Activated T-cell treated with anti-CD3 and anti-CD28 coated beads, Interleukin-2, amount 50 U/mL, for 4 hours (primary cell): ENCODE results near the gene OLFM2. TPM values are rescaled to one million over a fixed set of nuclear protein-coding genes. Genes with fewer than 3 reads are reported as not detected.
"Not testable (repeated sequence)": the region's sequence is repeated elsewhere in the genome, so short reads cannot be mapped to it uniquely, and the experiment has no call there.

ENCODE experiments used
- ATAC-seq, 2 donors: fragments of 200-7000 bp; cut with Tn5 transposase; one replicate each; pipeline ENCODE4 v1.10.0; 2021
- DNase-seq: peaks from one replicate; pipeline ENCODE4 v3.0.0-alpha.2; 2020
- H3K27me3 Mint-ChIP-seq: one replicate; pipeline ENCODE4 v1.8.0; 2021; ENCODE audit warnings: low read depth, mixed read lengths
- H3K36me3 Mint-ChIP-seq: one replicate; pipeline ENCODE4 v1.8.0; 2022; ENCODE audit warnings: mixed read lengths; ENCODE audit not compliant: insufficient read depth
- H3K4me1 Mint-ChIP-seq: one replicate; pipeline ENCODE4 v1.8.0; 2021; ENCODE audit warnings: low read depth, mixed read lengths
- H3K4me3 Mint-ChIP-seq: one replicate; pipeline ENCODE4 v1.8.0; 2021; ENCODE audit warnings: mild to moderate bottlenecking, moderate library complexity, mixed read lengths
- H3K9me3 Mint-ChIP-seq: one replicate; pipeline ENCODE4 v1.8.0; 2021; ENCODE audit warnings: mixed read lengths
- total RNA-seq, 3 donors: library from RNA; stranded (reverse); gene quantifications; one replicate each; pipeline ENCODE4 v1.2.1, GENCODE V29; 2021

The OLFM2 gene
- total RNA-seq, 3 donors from 2014 or later = 0.11 to 0.56 (median 0.24) TPM

DNA sequence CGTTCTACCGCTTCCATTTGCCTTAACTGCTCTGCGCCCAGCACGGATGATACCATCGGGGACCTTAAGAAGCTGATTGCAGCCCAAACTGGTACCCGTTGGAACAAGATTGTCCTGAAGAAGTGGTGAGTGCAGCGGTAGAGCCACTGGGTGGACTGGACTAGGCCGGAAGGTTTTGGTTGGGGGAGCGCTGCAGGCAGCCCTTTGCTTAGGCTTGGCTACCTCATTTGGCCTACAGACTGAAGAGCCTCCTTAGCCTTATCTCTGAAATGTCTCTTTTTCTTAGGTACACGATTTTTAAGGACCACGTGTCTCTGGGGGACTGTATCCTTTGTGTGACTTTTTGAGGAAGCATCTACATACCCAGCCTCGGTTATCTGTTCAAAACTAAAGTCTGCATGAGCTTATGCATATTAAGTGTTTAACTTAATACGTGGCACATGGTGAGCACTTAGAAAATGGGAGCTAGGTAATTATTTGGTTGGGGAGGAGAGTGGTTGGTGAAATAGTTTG is 107.7 kb downstream of the OLFM2 start:
- H3K4me1 Mint-ChIP-seq = peaks cover 20% of the 10 kb centered on the region
- H3K9me3 Mint-ChIP-seq = no peaks in the 10 kb centered on the region
- ATAC-seq (no peak), DNase-seq (no peak)
- peaks cover 11% of the 10 kb centered on the region for H3K36me3 Mint-ChIP-seq
- peak overlapping the region; percentile 99 for H3K4me3 Mint-ChIP-seq
- no peaks in the 10 kb centered on the region for H3K27me3 Mint-ChIP-seq

DNA sequence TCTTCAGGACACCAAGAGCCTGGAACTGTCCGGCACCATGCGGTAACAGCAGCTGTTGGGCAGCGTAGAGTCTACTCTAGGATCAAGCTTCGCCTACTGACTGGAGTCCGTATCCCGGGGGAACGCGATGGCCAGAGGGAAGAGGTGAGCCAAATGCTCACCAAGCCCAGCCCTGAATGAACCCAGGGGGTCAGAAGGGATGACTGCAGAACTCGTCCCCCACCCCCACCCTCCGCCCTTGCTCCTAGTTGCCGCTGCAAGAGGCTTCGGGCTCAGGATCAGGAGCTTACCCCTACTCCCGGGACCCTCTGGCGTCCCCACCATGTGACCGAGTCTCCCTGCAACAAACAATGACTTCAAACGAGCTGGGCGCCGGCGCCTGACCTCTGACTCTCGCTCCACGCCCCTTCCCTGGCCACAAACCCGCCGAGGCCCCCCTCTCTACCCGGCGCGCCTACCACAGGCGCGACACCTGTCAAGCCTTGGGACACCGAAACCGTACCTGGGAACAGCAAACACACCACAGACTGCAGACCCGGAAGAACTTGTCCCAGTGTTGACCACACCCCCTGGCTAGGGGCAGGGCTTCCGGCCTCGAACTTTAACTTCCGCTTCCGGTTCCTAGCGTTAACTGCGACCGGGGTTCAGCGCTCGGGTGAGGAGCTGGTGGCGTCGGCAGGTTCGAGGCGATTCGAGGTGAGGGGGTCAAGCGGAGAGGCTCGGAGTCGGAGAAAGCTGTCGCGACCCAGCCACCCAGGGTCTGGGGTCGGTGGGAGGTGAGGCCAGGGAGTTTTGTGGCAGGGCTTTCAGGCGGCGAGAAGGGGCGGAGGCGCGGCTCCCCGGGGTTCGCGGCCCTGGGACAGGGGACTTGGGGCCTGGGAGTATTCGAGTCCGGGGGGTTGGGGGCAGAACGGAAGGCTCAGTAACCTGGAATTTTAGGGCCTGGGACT is 108.8 kb downstream of the OLFM2 start, which contains the start of gene UBL5:
Gene UBL5 (plus strand): TSS at position 630 of the 950 bp plus-strand sequence. CDS start 420 bp downstream, outside the sequence.
- peak; percentile 99 to 100 for ATAC-seq
- H3K4me3 Mint-ChIP-seq = peak within 1 kb of the TSS; percentile 99

DNA sequence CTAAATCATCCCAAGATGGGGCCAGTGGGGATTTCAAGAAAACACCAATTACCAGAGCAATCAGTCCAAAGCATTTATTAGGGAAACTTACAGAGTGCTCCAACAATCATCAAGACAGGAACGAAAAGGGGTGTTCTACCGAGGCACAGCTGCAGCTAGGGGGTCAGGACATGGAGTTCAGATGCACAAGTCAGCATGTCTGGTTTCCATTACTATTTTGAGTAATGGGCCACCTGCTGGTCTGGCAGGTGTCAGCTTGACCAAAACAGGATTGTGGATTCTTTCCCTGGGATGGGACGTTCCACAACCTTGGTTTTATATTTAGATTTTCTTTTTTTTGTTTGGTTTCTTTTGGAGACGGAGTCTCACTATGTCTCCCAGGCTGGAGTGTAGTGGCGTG is 112.5 kb downstream of the OLFM2 start:
- DNase-seq (no peak), ATAC-seq (no peak)
- no peaks in the 10 kb centered on the region for H3K9me3 Mint-ChIP-seq
- H3K36me3 Mint-ChIP-seq = peaks cover 4% of the 10 kb centered on the region
- no peak overlapping the region for H3K4me3 Mint-ChIP-seq
- peaks cover 27% of the 10 kb centered on the region for H3K4me1 Mint-ChIP-seq
- H3K27me3 Mint-ChIP-seq = no peaks in the 10 kb centered on the region

More for the DNA sequence above, 108.8 kb downstream of the OLFM2 start, which contains the start of gene UBL5:
- Mint-ChIP-seq H3K9me3 (no peaks in the 10 kb centered on the region), H3K4me1 (peaks cover 20% of the 10 kb centered on the region), H3K27me3 (no peaks in the 10 kb centered on the region), H3K36me3 (peaks cover 11% of the 10 kb centered on the region)
- DNase-seq = peak; percentile 83

DNA sequence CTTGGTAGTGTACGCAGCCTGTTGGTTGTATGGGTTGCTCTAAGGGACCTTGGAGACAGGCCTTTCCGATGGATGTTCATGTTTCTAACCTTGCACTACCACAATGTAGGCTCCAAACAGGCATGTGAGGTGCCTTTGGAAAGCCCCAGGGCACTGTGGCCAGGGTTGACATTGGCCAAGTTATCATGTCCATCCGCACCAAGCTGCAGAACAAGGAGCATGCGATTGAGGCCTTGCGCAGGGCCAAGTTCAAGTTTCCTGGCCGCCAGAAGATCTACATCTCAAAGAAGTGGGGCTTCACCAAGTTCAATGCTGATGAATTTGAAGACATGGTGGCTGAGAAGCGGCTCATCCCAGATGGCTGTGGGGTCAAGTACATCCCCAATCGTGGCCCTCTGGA is 116.3 kb downstream of the OLFM2 start:
- not testable (repeated sequence) for DNase-seq, H3K27me3 Mint-ChIP-seq
- peak overlapping the region; percentile 91 for H3K4me3 Mint-ChIP-seq

DNA sequence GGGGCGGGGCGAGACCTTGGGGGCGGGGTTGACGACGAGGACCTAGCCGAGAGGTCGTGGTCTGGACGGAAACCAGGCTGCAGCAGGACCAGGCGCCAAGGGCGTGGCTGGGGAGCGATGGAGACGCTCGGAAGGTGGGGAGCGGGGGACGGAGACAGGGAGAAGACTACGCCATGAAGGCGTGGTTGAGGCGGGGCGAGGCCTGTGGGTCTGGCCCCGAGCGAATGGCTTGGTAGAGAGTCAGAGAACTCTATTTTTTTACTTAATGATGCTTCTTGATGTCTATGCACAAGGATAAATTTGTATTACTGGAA is 116.8 kb downstream of the OLFM2 start:
- no peak for DNase-seq
- peaks cover 28% of the 10 kb centered on the region for H3K4me1 Mint-ChIP-seq
- no peaks in the 10 kb centered on the region for H3K9me3 Mint-ChIP-seq
- no peaks in the 10 kb centered on the region for H3K27me3 Mint-ChIP-seq
- H3K4me3 Mint-ChIP-seq = peak overlapping the region; percentile 91
- ATAC-seq = no peak
- peaks cover 9% of the 10 kb centered on the region for H3K36me3 Mint-ChIP-seq

More for the DNA sequence above, 116.3 kb downstream of the OLFM2 start:
- ATAC-seq, H3K36me3 Mint-ChIP-seq, H3K9me3 Mint-ChIP-seq: not testable (repeated sequence)
- peaks cover 28% of the 10 kb centered on the region for H3K4me1 Mint-ChIP-seq

DNA sequence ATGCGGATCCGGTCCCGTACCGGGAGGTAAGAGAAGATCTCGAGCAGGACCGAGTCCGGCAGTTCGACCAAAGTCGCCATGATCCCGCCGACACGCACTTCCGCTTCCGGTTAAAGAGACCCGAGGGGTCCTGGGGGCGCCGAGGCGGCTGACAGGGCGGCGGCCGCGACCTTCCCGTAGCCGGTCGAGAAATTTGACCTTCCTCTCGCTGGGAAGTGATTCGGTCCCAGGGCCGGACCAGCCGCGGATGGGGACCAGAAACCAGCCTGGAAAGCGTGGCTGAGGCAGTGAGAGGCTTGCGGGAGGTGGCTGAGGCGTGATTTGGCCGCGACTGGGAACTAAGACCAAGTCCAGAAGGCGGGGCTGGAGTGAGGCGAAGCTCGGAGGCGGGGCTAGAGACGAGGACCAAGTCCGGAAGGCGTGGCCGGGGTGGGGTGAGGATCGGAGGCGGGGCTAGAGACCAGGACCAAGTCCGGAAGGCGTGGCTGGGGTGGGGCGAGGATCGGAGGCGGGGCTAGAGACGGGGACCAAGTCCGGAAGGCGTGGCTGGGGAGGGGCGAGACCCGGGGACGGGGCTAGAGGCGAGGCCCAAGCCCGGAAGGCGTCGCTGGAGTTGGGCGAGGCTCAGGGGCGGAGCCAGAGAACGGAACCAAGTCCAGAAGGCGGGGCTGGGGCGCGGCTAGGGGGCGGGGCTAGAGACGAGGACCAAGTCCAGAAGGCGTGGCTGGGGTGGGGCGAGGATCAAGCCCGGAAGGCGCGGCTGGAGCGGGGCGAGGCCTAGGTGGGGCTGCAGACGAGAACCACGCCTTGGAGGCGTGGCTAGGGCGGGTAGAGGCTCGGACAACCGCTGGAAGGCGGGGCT is 117.3 kb downstream of the OLFM2 start, which contains the start of gene FBXL12:
Gene FBXL12 (minus strand): TSS at position 346 of the 862 bp plus-strand sequence. CDS start 266 bp downstream, at position 80.
- H3K36me3 Mint-ChIP-seq = peaks cover 9% of the 10 kb centered on the region
- peaks cover 28% of the 10 kb centered on the region for H3K4me1 Mint-ChIP-seq
- H3K27me3 Mint-ChIP-seq = no peaks in the 10 kb centered on the region
- no peaks in the 10 kb centered on the region for H3K9me3 Mint-ChIP-seq
- H3K4me3 Mint-ChIP-seq = peak within 1 kb of the TSS; percentile 91
- ATAC-seq (peak; percentile 93), DNase-seq (peak; percentile 100)

DNA sequence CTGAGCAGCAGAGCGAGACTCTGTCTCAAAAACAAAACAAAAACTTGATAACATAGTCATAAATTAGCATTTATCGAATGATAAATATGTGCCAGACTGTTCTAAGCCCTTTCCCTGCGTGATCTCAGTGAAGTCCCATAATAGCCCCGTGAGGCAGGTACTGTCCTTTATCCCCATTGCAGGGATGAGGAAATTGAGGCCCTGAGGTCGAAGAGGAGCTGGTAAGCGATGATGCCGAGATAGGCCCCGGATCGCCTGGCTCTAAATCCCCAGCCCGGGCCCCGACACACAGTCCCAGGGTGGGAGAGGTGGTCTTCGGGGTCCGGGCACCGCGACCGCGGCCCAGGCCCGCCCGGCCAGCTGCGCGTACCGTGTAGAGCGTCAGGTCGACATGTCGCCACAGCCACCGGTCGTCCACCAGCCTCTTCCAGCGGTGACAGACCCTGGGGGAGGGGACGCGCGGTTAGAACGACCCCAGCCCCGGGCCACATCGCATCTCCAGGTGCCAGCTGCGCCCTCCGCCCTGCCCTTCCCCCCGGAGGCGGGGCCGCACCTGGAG is 118.1 kb downstream of the OLFM2 start:
- ATAC-seq (no peak), DNase-seq (no peak)
- peaks cover 28% of the 10 kb centered on the region for H3K4me1 Mint-ChIP-seq
- peak overlapping the region; percentile 91 for H3K4me3 Mint-ChIP-seq
- H3K9me3 Mint-ChIP-seq = no peaks in the 10 kb centered on the region
- H3K27me3 Mint-ChIP-seq = no peaks in the 10 kb centered on the region
- H3K36me3 Mint-ChIP-seq = peaks cover 9% of the 10 kb centered on the region

DNA sequence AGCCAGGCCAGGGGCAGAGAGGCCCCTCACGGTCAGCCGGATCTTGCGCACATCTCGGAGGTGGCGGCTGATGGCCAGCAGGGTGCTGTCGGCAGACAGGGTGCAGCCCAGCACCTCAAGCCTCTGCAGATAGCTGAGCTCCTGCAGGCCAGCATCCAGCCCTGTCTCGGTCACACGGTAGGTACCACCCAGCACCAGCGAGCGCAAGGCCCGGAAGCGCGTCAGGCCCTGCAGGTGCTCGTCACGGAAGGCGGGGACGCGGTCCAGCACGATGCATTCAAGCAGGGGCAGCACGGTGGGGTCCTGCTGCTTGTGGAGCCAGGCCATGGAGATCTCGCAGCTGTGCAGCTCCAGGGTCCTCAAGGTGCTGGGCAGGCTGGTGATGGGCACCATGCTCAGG is 125.2 kb downstream of the OLFM2 start:
- no peaks in the 10 kb centered on the region for H3K27me3 Mint-ChIP-seq
- ATAC-seq (no peak), DNase-seq (no peak)
- H3K9me3 Mint-ChIP-seq = no peaks in the 10 kb centered on the region
- no peak overlapping the region for H3K4me3 Mint-ChIP-seq
- peaks cover 13% of the 10 kb centered on the region for H3K36me3 Mint-ChIP-seq
- H3K4me1 Mint-ChIP-seq = peaks cover 28% of the 10 kb centered on the region

DNA sequence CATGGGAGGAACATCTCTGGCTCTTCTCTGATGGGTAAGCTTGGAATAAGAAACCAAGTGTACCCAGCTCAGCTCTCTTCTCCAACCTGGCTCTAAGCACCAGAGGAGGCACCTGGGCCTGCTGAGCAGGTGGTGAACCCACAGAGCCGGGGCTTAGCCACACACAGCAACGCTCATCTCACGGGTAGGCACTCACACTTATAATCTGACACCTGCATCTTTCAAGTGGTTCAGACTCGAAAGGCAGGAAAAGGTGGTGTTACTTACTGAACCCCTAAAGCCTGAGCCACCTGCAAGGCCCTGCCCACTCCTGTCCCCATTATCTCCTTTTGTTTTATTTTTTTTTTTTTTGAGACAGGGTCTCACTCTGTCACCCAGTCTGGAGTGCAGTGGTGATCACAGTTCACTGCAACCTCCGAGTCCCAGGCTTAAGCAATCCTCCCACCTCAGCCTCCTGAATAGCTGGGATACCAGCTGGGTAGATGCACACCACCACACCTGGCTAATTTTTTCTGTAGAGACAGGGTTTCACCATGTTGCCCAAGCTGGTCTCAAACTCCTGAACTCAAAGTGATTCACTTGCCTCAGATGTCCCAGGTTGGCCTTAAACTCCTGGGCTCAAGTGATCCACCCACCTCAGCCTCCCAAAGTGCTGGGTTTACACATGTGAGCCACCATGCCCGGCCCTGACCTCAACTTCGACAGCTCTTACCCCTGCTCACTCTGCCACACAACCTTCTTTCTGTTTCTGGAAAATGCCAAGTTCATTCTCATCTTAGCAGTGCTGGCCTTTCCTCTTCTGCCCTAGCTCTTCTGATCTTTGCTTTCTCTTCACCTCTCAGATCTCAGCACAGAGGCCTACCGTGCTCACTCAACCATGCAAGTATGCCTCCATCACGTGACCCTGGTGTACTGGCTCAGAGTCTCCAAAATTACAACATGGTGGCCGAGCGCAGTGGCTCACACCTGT is 127.2 kb downstream of the OLFM2 start:
- Mint-ChIP-seq H3K27me3 (no peaks in the 10 kb centered on the region), H3K4me3 (peak overlapping the region; percentile 27), H3K4me1 (peaks cover 28% of the 10 kb centered on the region), H3K36me3 (peaks cover 10% of the 10 kb centered on the region), H3K9me3 (no peaks in the 10 kb centered on the region)
- peak; percentile 27 to 50 for ATAC-seq
- DNase-seq = no peak

DNA sequence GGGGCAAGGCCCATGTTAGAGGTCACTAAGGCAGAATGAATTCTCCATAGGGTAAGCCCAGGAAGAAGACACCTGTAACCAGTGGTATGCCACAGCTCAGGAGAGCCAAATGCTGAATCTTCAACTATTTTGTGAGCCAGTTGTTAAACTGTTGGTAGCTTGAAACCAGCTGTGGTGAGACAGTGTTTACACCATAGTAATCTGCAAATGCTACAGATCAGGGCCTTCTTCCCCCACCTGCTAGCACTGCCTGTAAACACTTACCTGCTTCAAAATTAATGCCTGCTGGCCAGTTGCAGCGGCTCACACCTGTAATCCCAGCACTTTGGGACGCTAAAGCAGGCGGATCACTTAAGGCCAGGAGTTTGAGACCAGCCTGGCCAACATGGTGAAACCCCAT is 129.5 kb downstream of the OLFM2 start:
- H3K4me3 Mint-ChIP-seq = no peak overlapping the region
- peaks cover 10% of the 10 kb centered on the region for H3K36me3 Mint-ChIP-seq
- H3K9me3 Mint-ChIP-seq = no peaks in the 10 kb centered on the region
- peaks cover 28% of the 10 kb centered on the region for H3K4me1 Mint-ChIP-seq
- ATAC-seq = no peak
- DNase-seq = no peak
- H3K27me3 Mint-ChIP-seq = no peaks in the 10 kb centered on the region
